Epidermal melanocyte (primary cell): ENCODE data around the gene KIAA1549.
A peak's percentile ranks its signal among the peaks of the same experiment; 100 is the strongest.

Experiments used
- DNase-seq: peaks from one replicate; pipeline ENCODE4 v3.0.0; 2011; ENCODE audit warnings: low spot score; ENCODE audit not compliant: insufficient read length

Gene KIAA1549

DNA sequence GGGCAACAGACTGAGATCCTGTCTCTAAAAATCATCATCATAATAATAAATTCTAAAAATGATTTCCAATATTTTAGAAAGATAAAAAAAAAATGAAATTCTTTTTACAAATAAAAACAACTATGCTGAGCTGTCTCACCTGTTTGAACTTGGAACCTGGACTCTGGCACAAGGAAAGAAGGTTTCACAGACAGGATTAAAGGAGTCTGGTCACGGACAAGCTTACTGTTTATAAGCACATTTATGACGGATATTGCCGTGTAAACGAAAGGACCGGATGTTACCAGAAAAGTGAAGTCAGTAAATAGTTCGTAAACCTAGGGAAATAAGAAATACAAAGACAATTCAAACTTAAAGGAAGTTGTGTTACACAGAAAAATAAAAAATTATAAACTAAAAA is 70.2 kb downstream of the KIAA1549 start:
- DNase-seq = no peak

DNA sequence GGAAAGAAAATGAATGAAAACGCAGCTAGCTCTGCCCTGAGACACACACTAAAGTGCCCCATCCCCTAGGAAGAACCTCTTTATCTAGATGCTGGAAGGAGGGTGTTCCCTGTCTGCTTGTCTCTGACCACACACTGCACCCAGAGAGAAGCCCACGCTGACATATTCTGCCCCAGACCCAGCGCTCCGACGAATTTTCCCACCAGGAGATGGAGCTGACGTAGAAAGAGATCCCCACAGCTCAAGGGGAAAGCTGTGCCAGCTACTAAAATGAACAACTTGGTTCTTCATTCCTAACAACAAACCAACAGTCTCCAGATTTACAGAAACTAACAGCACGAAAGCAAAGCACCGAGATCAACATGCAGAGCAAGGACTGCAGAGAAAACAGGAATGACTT is 73.3 kb downstream of the KIAA1549 start:
- DNase-seq = no peak

DNA sequence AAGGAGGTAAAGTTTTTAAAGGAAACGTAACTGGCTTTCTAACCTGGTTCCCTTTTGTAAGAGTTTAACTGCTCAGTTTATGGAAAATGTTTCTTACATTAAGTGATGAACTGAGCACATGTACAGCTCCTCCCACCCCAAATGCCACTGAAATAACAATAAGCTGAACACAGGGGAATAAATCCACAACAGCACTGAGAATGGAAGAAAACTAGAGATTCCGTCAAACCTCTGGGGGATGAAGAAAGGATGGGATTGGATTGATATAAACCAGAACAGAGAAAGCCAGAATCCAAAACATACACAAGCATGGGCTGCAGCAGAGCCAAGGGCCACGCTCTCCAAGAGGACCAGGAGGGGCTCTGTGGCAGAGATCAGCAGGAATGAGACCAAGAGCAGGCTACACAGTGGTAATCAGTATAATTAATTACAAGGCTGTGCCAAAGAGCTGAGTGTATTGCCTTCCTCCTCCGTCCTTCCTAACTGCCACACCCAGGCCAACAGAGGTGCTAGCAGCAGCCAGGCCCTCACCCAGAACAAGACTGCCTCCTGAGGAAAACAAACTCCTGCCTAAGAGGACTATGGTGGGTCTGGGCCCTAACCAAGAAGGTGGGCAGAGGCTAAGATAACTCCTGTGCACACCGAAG is 73.9 kb downstream of the KIAA1549 start:
- no peak for DNase-seq

DNA sequence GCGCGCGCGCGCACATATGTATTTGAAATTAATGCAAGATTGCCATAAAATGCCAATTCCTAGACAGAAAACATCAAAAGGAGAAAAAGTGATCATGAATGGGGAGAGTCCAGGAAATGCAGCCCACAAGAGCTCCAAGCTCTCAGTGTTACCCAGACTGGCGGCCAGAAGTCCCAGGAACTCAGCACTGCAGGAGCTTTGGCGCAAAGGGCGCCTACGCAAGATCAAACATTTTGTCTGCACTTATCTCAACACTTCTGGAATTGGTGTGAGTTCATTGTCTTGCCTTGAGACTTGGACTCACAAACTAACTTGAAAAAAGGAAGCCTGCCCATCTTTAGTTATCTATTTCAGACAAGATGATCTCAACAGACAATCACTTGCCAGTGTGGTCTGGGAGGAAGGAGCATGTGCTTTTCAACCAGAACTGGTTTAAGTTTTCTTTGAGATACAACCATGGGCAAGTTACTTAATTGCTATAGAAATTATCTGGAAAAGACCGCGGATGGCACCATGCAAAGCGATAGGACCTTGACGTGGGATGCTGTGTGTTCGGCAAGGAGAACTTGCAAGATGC is 77.2 kb downstream of the KIAA1549 start:
- no peak for DNase-seq

DNA sequence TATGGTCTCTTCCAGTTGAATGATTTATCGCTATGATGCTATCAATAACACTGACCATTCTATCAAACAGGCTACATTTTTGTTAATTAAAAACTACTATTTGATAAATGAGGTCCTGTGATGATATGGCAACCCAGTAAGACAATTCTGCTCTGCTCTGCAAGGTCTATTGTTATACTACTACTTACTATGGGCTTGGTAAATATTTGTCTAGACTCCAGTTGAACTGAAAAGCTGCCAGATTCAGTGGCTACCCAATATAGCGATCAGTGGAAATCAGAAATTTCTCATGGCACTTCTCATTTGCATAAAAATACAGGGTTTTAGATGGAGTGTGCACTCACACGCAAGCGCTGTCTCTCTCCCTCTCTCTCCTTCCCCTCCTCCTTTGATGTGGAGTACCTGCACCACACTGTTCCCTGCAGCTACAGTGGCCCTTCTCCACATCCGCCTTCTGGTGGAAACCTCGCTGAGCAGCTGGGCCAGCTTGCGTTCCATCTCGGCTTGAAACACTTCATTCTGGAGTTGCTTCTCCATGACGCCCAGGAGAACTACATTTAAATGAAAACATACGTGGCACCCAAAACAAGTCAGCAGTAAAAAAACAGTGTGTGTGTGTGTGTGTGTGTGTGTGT is 77.9 kb downstream of the KIAA1549 start:
- no peak for DNase-seq

DNA sequence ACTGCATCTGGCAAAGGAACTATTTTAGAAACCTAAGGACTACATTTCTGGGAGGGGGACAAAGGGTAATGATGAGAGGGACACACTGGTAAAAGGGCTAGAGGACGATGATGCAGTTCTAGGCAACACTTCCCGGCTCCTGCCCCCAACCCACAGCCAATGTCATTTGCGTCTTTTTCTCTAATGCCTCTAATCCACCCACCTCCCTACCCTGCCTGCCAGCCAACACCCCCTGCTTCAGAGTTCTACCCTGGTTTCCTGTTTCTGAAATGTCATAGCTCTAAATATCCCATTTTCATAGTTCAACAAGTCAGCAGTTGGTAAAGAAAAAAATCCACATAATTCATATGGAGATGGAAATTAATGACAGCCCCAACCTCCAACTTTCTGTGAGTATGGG is 79.0 kb downstream of the KIAA1549 start:
- no peak for DNase-seq

DNA sequence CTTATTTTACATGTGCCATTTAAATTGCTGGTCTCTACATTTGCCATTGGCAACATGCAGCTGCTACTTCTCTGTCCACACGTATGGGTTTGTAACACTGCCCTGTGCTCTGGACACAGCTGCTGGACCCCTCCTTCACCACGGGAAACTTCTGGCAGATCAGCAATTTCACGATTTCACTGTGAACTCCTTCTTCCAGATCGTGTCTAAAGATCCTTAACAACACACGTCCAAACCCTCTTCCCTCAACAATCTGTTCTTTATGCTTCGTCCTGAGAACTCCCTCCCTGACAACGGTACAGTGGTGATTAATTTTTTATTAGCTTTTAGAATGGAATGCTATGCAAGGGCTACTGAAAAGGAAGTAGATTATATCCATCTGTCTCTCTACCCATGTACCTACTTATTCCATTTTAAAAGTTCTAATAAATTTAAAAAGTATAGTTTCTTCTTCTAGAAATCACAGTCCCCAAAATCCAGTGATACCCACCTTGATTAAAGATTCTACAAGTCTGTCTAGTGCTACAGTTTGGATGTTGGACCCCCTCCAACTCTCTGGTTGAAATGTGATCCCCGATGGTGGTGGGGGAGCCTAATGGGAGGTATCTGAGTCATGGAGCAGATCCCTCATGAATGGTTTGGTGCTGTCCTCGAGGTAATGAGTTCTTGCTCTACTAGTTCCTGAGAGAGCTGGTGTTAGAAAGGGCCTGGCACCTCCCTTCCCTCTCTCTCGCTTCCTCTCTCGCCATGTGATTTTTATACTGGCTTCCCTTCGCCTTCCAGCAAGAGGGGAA is 81.0 kb downstream of the KIAA1549 start:
- DNase-seq = peak; percentile 32

DNA sequence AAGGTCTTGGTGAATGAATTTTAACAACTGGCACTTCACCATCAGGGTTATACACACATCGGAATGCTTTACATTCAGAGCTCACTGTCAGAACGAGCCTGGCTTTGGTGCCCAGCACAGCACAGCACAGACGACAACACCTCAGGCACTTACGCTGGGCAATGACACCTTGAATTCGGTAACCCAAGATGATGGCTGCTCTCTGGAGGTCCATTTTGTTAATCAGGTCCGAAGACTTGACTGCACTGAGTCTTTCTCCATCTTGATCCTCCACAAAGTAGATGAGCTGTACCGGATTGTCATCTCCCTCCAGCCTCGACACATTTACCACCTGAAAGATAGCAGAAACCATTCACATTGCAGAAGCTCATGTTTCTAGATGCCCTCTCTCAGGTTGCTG is 82.4 kb downstream of the KIAA1549 start:
- DNase-seq = no peak

DNA sequence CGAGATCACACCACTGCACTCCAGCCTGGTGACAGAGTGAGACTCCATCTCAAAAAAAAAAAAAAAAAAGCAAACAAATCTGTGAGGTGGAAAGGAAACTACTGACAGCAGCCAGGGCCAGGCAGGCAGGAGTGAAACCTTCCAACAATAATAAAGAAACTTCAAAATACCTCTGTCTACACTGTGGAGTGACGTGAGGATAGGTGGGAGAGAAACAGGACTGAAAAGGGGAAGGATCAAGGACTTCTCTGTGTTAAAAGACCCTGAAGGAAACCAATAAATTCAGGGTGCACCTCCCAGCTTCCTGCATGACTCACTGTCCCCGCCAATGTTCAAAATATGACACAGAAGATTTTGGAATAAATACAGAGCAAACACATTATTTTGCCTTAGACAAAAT is 82.9 kb downstream of the KIAA1549 start:
- no peak for DNase-seq

DNA sequence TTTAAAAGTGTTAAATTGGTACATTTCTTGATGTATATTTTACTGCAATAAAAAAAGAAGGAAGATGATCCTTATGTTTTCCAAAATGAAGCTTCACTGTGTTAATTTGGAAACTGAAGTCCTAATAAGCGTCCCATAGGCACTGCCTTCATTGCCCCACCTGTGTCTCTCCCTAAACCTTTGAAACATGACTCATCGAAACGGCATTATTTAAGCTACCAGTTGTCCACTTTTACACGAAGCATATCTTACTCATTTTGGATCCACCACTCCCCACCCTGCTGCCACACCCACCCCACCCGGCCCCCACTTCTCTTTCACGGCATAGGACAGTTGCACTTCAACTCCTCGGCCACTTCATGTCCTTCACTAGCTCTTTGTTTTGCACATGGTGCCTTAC is 85.5 kb downstream of the KIAA1549 start:
- no peak for DNase-seq

DNA sequence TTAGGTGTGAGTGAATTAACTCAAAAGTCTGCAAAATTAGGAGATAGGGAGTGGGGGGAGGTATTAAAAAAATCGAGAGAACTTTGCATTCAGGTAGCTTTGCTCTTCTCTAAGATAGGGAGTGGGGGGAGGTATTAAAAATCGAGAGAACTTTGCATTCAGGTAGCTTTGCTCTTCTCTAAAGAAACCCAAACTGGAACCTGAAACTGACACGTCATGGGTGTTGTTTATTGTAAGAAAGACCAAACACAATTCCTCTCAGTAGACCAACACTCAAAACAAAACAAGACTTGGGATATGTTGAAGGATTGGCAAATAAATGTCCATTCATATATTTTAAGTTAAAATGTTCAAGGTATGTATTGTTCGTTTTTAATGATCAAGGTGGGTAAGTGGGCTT is 87.9 kb downstream of the KIAA1549 start:
- DNase-seq = no peak

DNA sequence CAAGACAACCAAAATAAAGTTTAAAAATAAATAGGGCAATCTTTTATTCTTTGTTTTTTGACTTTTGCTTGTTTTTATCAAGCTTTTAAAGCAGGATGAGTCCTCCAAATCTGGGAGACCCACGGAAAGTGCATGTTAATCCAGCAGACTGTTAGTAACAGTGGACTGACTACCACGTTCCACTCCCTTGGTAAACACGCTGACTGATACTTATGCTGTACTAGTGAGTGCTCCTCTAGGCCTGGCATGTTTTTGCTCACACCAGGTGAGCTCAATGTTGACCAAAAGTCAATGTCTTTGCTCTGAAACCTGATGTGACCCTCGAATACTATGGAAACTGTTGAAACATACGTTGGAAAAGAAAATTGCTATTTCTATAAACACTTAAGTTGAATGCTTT is 88.4 kb downstream of the KIAA1549 start:
- DNase-seq = no peak

DNA sequence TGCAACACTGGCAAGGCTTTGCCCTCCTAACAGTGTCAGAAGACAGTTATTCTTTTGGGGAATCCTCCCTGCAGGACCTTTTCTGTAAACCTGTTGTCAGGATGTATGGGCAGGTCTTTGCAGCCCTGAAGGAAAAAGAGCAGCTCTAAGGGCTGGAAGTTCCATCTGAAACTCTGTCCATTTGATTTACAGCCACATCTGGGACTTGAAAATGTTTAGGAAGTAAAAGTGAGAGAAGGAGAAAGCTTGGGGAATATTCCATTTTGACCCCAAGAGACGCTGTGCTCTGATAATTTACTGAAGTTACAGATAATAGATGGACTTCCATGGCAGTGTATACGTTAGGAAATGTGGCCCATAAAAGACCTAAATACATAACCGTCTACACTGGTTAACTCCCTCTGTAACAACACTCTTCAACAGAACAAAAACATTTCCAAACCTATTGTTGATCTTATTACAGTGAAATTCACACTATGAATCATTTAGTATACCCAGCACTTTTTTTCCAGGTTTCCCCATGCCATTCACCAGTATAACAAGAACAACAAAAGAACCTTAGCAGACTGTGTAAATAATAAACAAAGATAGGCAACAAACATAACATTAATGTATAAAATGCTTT is 89.1 kb downstream of the KIAA1549 start:
- DNase-seq = no peak

DNA sequence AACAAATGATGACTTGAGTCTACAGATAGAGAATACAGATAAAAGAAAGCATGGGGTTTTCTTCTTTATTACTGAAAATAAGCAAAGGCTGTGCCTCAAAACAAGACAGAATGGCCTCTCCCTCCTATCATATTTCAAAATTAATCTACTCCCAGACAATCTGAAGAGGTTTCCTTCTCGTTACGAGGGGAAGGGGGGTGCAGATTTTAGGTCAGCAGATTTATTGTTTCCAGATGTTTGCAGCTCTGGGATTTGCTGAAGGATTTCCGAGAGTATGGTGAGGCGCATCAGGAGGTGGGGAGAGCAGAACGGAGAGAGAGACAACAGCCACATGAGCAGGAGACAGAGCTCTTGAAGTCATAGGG is 89.8 kb downstream of the KIAA1549 start:
- no peak for DNase-seq

DNA sequence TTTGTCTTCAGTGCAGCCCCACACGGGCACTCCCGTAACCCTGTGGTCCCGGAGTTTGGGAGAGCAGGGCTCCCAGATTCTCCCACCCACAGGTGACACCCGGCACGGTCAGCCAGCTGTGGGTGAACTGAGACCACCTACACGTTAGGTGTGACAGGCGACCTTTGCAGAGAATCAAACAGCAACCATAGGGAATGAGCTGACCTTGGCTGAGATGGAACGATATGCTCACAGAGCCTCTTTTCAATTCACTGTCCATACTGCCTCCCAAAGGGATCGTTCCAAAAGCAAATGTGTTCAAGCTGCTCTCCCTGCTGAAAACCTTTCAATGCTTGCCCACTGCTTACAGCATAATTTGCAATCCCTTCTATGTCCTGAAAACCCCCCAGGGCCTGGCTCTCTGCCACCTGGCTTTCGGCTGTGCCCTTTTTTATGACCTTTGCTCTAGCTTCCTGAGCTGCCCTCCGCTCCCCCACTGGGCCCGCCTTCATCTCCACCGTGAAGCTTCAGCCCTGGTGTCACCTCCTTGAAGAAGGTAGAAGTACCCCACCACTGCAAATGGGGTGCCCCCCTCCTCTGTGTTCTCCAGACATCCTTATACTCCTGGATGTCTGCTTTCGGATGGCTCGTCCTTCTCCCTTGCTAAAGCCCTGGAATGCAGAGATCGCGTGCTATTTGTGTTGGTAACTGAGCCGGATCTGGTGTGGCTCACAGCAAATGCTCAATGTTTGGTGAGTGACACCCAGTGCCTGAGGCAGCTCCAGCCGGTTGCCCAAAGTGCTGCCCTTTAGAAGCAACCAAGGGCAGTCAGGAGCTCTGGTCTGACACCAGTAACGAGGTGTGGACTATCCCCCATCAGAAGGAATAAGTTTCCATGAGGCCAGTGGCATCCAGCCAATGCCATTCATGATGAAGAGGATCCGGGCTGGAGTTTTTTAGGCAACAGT is 90.4 kb downstream of the KIAA1549 start:
- no peak for DNase-seq

DNA sequence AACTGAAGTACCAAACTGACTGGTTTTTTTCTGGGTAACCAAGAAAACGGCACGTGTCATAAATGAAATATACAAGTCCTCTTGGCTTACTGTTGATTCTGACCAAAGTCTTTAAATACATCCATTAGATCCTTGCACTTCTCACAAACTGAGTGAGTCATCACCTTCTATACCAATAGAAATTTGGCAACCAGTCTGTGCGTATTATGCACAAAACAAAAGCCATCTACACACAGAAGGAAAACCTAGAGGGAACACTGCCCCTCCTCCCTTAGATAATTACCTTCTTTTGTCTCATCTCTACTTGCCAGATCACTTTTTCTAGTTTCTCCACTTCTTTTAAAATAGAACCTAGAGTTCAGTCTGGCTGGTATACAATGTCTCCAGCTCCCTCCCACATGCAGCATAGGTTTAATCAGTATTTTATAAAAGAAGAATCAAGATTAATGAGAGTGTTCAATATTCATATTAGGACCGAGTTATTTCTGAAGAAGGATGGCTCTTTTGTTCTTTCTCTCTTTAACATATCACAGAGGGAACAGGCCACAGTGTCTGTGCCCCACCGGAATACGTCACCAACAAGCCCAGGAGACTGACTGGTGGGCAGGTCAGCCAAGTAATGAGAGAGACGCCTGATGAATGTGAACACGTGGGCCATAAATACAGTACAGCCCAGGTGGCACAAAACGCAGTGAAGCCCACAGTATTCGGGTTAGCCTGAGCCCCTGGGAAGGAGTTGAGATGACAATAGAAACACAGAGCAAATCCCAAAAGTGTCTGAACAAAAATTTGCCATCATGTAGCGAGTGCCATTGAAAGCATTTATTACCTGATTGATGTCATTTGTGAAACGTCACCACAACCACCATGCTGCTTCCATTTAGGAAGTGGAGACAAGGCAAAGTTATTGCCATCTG is 91.3 kb downstream of the KIAA1549 start:
- DNase-seq = no peak

DNA sequence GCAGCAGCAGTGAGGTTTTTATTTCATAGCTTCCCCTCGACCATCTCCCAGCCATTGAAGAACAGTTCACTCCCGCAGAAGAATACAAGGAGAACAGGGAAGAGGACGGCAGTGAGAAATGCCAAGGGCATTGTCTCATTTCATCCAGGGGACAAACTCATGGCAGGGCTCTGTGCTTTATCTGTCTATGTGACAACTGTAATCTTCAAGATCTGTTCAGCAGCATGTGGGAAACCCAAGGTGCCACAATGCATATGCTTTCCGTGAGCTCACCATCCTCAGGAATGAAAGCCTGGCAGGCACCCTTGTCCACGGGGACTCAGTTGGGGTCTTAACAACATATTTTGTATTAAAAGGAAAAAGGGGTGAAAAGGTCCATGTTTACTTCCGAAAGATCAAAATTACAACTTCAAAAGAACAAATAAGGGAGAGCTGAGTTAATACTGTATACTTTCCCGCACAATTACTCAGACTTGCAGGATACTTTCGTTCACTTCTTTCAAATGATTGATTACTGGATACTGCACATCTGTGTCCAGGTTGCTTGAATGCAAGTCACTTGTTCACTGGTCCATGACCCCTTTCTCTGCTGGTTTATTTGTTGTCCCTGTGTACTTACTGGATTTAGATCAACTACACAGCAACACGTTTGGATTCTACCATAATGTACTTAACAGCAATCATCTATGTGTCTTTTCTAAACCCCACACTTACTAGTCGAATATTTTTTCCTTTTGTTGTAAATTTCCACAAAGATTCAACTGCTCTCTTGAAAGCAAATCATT is 93.1 kb downstream of the KIAA1549 start:
- no peak for DNase-seq

DNA sequence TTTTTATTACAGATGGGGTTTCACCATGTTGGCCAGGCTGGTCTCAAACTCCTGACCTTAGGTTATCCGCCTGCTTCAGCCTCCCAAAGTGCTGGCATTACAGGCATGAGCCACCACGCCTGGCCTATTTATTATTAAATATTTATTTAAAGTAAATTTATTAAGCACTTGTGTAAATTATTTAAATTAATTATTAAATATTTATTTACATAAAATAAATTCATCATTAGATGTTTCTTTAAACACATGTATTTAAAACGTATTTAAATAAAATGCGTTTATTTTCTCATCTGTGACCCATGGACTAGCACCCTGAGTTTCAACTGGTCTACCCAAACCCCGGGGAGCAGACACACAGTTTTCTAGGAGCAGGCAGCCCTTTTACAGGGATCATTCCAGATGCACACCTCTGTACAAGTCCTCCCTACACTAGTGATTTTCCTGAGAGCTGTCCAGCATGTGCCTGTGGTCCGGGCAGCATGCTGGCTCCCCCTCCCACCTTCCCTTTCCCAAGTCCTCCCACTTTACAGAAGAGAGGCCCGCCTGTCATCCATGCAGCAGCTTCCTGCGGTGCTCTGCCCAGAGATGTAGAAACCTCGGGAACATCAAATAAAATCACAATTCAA is 94.0 kb downstream of the KIAA1549 start:
- DNase-seq = no peak
